ENCODE data around the gene SLC16A5.

SLC16A5 gene

GRCh38 chr17:75063201-75063600 lies 24.6 kb upstream of the SLC16A5 start:
- no peak overlapping the region for H2AFZ ChIP-seq (ENCODE audit: low read length)
- peaks cover 31% of the 10 kb centered on the region for H3K36me3 ChIP-seq (ENCODE audit: insufficient read depth, low read length)
- no peaks in the 10 kb centered on the region for H3K9me2 ChIP-seq (ENCODE audit: low read depth, low read length)
- no peaks in the 10 kb centered on the region for H3K9me3 ChIP-seq (ENCODE audit: low read length)
- H3K27ac ChIP-seq (ENCODE audit: low read depth, low read length, poor library complexity, severe bottlenecking) = no peak overlapping the region
- TF ChIP-seq EZH2 (IDR thresholded peaks at IDR 0.05; ENCODE audit: borderline replicate concordance, low read length) (no peak), CTCF (IDR thresholded peaks at IDR 0.05; ENCODE audit: low read length) (no peak)
- no peaks in the 10 kb centered on the region for H3K27me3 ChIP-seq (ENCODE audit: insufficient read depth, low read length)
- no peaks in the 10 kb centered on the region for H3F3A ChIP-seq (ENCODE audit: insufficient read depth, low read length)
- H4K20me1 ChIP-seq (ENCODE audit: insufficient read depth, low read length) = no peaks in the 10 kb centered on the region
- no peak overlapping the region for H3K9ac ChIP-seq (ENCODE audit: low read length)
- no peaks in the 10 kb centered on the region for H3K4me1 ChIP-seq (ENCODE audit: insufficient read depth, low read length, severe bottlenecking)
- no peak overlapping the region for H3K4me2 ChIP-seq (ENCODE audit: low read length)
- H3K79me2 ChIP-seq (ENCODE audit: insufficient read depth, low read length) = no peaks in the 10 kb centered on the region
- H3K4me3 ChIP-seq (ENCODE audit: low read depth, low read length, poor library complexity, severe bottlenecking) = no peak overlapping the region

GRCh38 chr17:75063626-75064025 lies 24.1 kb upstream of the SLC16A5 start:
- no peak overlapping the region for H3K9ac ChIP-seq (ENCODE audit: low read length)
- H3K27ac ChIP-seq (ENCODE audit: low read depth, low read length, poor library complexity, severe bottlenecking) = no peak overlapping the region
- no peaks in the 10 kb centered on the region for H3K27me3 ChIP-seq (ENCODE audit: insufficient read depth, low read length)
- TF ChIP-seq EZH2 (IDR thresholded peaks at IDR 0.05; ENCODE audit: borderline replicate concordance, low read length) (no peak), CTCF (IDR thresholded peaks at IDR 0.05; ENCODE audit: low read length) (no peak)
- H3K79me2 ChIP-seq (ENCODE audit: insufficient read depth, low read length) = no peaks in the 10 kb centered on the region
- H3K9me2 ChIP-seq (ENCODE audit: low read depth, low read length) = no peaks in the 10 kb centered on the region
- H3K9me3 ChIP-seq (ENCODE audit: low read length) = no peaks in the 10 kb centered on the region
- no peak overlapping the region for H3K4me3 ChIP-seq (ENCODE audit: low read depth, low read length, poor library complexity, severe bottlenecking)
- H3K4me1 ChIP-seq (ENCODE audit: insufficient read depth, low read length, severe bottlenecking) = no peaks in the 10 kb centered on the region
- no peak overlapping the region for H2AFZ ChIP-seq (ENCODE audit: low read length)
- no peaks in the 10 kb centered on the region for H4K20me1 ChIP-seq (ENCODE audit: insufficient read depth, low read length)
- H3K4me2 ChIP-seq (ENCODE audit: low read length) = no peak overlapping the region
- H3F3A ChIP-seq (ENCODE audit: insufficient read depth, low read length) = no peaks in the 10 kb centered on the region
- H3K36me3 ChIP-seq (ENCODE audit: insufficient read depth, low read length) = peaks cover 31% of the 10 kb centered on the region

GRCh38 chr17:75064040-75064439 lies 23.7 kb upstream of the SLC16A5 start:
- TF ChIP-seq CTCF (IDR thresholded peaks at IDR 0.05; ENCODE audit: low read length) (no peak), EZH2 (IDR thresholded peaks at IDR 0.05; ENCODE audit: borderline replicate concordance, low read length) (no peak)
- Histone ChIP-seq H4K20me1 (ENCODE audit: insufficient read depth, low read length) (no peaks in the 10 kb centered on the region), H3K4me1 (ENCODE audit: insufficient read depth, low read length, severe bottlenecking) (no peaks in the 10 kb centered on the region), H3K4me2 (ENCODE audit: low read length) (no peak overlapping the region), H3K79me2 (ENCODE audit: insufficient read depth, low read length) (no peaks in the 10 kb centered on the region), H2AFZ (ENCODE audit: low read length) (no peak overlapping the region), H3F3A (ENCODE audit: insufficient read depth, low read length) (no peaks in the 10 kb centered on the region), H3K9me3 (ENCODE audit: low read length) (no peaks in the 10 kb centered on the region), H3K9me2 (ENCODE audit: low read depth, low read length) (no peaks in the 10 kb centered on the region), H3K4me3 (ENCODE audit: low read depth, low read length, poor library complexity, severe bottlenecking) (no peak overlapping the region), H3K27ac (ENCODE audit: low read depth, low read length, poor library complexity, severe bottlenecking) (no peak overlapping the region), H3K9ac (ENCODE audit: low read length) (no peak overlapping the region), H3K27me3 (ENCODE audit: insufficient read depth, low read length) (no peaks in the 10 kb centered on the region), H3K36me3 (ENCODE audit: insufficient read depth, low read length) (peaks cover 31% of the 10 kb centered on the region)
